Activated T-helper 1 cell treated with Interleukin-2 at 50 U/mL for 16 hours (primary cell): Measurements from ENCODE around the gene TRABD.
"Not testable (repeated sequence)": the region's sequence is repeated elsewhere in the genome, so short reads cannot be mapped to it uniquely, and the experiment has no call there.

Experiments used
- DNase-seq: peaks from one replicate; pipeline ENCODE4 v3.0.0-alpha.2; 2020; ENCODE audit warnings: low read depth

The TRABD gene

DNA sequence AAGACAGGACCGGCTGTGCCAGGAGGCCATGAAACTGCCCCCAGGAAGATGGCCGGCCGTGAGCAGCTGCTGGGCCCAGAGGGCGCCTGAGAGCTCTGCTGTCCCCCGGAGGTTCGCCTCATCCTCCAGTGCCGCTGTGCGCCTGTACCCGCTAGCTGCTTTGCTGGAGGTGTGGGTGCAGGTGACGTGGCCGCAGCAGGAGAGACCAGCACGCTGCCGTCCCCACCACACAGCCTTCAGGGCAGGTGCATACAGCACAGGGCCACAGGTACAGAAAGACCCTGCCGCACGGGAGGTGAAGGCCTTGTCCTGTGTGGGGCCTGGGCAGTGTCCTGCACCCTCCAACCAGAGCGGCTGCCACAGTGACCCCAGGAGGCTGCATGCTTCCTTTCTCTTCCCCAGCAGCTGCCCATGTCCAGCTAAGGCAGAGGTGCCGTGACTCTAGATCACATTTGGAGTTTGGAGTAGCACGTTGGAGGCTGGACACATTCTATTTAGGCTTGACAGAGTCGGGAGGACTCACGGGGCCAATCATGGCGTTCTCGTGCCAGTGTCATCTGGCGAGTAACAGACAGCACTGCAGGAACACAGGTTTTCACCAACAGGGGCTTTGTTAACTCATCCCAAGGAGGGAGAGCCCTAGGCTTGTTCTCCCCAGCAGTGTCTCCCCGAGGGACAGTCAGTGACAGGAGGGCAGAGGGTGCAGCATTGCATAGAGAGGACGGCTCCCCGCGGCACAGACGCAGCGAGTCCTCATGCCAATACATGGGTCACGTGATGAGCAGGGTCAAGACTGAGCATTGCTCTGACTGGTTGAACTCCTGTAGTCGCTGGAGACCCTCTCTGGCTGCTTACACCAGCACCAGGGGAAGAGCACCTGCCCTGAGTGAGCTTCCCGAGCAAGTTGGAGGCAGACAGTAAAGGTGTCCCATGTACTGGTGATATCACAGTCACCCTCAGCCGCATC lies 33.9 kb upstream of the TRABD start:
- no peak for DNase-seq

DNA sequence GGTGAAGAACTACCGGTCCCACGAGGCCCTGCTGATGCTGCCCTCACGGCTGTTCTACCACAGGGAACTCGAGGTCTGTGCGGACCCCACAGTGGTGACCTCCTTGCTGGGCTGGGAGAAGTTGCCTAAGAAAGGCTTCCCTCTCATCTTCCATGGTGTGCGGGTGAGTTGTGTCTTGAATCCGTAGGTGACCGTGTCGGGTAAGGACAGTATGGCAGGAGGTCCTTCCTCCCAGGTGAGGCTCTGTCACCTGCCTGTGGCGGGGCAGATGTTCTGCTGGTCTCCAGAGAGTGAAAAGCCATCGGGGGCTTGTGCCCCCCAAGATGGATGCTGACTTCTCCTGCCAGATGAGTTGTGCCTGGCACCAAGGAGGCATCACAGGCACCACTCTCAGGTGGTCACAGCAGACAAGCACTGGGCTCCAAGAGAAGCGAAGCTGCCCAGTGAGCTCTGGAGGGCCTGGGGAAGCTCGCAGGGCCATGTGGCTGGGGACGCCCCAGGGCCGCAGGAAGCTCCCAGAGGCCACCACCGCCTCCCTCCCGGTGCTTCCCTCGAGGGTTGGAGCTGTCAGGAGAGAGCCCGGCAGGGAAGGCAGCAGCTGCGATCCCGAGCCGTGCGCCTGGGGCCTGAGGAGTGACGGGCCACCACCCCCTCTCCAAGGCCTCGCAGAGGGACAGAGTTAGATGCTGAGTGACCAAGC lies 32.5 kb upstream of the TRABD start:
- no peak for DNase-seq

DNA sequence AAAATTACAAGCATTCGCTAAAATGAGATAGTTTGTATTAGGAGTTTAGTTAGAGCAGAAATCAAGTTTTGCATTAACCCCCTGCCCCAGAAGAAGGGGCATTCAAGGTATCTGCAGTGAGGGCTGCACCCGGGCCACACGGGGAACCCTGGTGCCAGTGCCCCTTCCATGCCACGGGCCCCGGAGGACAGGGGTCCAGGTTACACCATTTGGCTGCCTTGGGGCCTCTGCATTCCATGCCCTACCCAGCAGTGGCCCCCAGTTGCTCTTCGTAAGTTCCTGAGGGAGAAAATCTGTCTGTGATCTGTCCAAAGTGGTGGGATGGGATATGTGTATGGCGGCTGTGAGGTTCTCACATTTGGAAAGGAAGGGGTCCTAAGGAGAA lies 32.0 kb upstream of the TRABD start:
- no peak for DNase-seq

DNA sequence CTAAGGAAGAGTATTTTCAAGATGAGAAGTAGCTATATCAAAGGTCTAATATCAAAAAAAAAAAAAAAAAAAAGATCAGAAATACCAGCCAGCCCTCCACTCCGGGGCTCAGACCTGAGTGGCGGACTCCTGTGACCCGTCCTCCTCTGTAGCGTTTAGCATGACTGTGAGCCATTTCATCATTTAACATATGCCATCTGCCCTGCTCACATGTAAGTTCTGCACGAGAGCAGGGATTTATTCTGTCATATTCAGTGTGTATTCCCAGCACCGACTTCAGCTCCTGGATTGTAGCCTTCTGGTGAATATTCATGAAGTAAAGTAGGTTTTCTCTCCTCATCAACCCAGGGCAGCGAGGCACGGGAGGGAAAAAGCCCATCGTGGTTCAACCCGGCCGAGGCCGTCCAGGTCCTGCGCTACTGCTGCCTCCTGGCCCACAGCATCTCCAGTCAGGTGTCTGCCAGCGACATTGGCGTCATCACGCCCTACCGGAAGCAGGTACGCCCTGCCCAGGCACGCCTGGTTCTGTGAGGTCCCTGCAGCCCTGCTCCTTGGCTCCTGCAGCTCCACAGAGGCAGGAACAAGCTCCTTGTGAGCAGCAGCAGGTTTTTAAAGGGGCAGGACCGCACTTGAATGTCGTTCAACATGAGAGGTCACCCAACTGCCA lies 27.9 kb upstream of the TRABD start:
- DNase-seq = no peak

DNA sequence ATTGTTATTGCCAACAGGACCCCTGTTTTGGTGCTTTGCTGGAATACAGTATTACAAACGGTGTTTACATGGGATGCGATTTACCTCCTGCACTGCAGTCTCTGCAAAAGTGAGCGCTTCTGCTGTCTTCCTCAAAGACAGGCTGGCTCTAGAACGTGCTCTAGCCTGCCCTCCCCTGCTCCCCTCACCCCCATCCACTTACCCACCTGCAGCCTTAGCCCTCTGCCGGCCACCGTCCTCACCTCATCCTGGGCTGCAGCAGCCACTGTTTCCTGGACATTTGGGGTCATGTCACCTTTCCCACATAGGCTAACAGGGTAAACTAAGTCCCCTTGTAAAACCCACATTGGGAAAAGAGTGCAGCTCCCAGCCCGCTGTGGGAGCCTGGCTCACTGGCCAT lies 24.8 kb upstream of the TRABD start:
- no peak for DNase-seq

DNA sequence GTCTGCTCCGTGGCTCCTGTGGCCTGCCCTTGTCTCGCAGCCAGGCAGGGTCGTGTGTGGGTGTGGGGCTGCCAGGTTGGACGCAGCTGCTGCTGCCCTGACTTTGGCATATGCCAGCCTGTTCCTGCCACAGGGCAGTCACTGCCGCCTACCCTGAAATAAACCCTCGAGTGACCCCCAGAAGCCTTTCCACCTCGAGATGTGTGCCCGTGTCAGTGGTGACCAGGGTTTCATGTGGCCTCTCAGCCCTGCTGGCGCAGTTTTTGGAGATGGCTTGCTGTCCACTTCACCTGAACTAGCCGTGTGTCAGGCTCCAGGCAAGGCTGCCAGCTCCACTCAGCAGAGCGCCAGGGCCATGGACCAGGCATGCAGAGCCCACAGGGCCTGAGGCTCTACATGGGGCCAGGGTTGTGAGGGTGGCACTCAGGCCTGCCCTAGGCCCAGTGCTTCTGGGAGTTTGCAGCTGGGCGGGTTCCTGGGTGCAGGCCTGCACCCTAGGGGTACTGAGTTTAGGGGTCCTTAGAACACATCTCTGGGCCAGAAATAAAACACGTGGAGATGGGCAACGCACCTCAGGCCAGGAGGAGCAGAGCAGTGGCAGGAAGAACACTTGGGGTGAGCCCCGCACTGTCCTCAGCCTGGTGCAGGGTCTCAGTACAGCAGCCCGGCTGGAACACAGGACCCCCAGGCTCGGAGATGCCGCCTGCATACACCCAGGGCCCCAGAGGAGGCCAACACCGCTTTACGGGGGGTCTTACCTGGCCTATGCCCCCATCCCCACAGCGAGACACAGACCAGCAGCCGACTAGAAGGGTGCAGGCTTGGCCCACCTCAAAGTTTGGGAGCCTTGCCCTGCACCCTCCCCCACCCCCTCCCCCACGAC lies 24.0 kb upstream of the TRABD start:
- DNase-seq = no peak

DNA sequence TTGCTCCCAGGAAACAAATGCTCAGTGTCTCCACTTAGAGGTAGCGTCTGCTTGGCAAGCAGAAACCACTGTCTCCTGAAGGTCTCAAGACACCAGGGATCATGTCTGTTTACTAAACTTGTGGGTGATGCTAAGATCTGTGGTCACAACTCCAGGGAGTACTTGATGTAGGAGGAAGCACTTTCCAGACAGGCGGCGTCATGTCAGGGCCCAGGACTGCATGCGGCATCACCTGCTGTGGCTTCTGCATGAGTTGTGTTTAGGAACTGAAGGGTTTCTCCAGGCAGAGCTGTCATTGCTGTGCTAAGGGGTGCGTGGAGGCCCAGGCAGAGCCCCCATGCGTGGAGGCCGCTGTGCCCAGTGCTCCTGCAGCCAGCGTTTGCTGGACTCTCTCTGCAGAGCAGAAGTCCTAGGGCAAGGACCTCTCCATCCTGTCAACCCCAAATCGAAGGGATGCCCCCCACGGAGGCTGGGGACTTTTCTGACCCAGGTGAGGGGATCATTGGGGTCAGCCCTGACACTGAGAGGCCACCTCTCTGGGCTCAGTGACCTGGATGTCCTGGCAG lies 23.2 kb upstream of the TRABD start:
- DNase-seq = no peak

DNA sequence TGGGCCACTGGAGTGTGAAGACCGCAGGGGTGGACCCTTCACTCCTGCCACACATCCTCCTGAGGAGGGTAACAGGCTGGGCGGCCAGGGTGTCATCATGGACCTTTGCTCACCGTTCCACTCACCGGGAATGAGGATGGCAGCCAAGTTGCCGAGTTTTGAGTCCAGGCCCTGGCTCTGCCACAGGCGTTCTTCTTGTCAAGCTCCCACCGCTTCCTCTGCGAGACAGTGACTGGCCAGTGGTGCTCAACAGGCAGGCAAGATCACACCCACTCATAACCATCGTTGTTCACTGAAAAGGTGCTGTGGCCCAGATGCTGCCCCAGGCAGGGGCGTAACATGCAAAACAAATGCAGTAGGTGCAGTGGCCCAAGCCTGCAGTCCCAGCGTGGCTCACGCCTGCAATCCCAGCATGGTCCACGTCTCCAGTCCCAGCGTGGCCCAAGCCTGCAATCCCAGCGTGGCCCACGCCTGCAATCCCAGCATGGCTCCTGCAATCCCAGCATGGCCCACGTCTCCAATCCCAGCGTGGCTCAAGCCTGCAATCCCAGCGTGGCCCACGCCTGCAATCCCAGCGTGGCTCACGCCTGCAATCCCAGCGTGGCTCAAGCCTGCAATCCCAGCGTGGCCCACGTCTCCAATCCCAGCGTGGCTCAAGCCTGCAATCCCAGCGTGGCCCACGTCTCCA lies 20.1 kb upstream of the TRABD start:
- DNase-seq = no peak

DNA sequence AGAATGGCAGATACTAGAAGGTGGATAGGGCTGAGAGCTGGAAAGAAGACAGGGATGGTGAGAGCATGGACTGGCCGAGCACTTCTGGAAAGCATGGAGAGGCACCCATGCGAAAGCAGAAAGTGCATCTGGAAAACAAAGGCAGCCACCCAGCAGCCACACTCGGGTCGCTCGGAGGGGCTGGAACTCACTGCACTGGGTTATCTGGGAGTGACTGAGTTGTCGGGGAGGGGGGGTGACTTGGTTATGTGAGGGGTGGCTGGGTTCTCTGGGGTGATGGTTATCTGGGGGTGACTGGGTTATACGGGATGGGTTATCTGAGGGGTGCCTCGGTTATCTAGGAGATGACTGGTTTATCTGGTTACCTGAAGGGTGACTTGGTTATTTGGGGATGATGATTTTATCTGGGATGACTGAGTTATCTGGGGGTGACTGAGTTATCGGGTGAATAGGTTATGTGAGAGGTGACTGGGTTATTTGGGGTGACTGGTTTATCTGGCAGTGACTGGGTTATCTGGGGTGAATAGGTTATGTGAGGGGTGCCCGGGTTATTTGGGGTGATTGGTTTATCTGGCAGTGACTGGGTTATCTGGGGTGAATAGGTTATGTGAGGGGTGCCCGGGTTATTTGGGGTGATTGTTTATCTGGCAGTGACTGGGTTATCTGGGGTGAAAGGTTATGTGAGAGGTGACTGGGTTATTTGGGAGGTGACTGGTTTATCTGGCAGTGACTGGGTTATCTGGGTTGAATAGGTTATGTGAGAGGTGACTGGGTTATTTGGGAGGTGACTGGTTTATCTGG lies 17.8 kb upstream of the TRABD start:
- DNase-seq = no peak

DNA sequence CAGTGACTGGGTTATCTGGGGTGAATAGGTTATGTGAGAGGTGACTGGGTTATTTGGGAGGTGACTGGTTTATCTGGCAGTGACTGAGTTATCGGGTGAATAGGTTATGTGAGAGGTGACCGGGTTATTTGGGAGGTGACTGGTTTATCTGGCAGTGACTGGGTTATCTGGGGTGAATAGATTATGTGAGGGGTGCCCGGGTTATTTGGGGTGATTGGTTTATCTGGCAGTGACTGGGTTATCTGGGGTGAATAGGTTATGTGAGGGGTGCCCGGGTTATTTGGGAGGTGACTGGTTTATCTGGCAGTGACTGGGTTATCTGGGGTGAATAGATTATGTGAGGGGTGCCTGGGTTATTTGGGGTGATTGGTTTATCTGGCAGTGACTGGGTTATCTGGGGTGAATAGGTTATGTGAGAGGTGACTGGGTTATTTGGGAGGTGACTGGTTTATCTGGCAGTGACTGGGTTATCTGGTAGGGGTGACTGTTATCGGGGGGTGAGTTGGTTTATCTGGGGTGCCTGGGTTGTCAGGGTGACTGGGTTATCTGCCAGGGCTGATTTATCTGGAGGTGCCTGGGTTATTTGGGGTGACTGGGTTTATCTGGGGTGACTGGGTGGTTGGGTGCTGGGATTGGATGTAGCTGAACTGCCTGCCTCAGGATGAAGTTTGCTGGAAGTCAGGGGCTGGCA lies 17.1 kb upstream of the TRABD start:
- not testable (repeated sequence) for DNase-seq

DNA sequence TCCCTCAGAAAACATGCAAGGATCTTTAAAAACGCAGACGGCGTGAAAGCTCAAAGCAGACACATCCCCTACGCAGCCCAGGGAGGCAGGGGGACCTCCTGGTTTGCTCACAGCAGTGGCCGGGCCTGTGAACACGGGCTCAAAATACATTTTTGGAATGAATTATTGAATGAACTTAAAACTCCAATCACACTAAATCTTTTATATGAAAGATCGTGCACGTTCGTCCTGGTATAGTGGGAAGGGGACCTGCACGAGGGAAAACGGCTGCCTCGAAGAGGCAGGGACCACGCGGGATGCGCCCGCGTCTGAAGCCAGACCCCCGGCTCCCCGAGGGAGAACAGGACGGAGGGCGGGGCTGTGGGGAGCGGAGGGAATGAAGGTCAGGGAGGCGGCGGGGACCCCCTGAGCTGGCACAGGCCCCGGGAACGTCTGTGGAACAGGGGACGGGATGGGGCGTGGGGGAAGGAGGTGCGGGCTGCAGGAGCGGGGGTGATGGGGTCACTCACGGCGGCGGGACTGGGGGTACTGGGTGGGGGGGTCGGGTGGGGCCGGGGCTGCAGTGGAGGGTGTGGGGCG lies 16.4 kb upstream of the TRABD start:
- no peak for DNase-seq

DNA sequence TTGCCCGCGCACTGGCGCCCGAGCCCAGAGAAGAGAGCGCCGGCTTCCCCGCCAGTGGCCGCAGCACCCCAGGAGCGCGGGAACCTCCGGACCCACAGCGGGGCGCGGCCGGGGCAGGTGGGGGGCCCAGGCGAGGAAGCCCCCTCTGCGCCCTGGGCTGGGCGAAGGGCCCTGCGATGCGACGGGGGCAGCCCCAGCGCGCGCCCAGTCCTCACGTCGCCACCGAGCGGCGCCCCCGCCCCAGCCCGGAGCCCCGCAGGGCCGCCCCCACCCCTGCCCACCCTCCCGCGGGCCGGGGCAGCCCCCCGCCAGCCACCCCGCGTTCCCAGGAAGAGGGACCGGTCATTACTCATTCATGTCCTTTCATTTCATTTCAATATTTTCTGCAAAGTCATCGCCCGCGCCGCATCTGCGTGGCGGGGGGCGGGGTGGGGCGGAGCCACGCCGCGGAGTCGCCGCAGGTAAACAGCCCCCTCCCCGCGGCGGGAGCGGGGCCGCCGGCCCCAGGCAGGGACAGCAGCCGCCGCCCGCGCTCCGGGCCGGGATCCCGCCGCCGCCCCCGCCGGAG lies 15.9 kb upstream of the TRABD start:
- no peak for DNase-seq

DNA sequence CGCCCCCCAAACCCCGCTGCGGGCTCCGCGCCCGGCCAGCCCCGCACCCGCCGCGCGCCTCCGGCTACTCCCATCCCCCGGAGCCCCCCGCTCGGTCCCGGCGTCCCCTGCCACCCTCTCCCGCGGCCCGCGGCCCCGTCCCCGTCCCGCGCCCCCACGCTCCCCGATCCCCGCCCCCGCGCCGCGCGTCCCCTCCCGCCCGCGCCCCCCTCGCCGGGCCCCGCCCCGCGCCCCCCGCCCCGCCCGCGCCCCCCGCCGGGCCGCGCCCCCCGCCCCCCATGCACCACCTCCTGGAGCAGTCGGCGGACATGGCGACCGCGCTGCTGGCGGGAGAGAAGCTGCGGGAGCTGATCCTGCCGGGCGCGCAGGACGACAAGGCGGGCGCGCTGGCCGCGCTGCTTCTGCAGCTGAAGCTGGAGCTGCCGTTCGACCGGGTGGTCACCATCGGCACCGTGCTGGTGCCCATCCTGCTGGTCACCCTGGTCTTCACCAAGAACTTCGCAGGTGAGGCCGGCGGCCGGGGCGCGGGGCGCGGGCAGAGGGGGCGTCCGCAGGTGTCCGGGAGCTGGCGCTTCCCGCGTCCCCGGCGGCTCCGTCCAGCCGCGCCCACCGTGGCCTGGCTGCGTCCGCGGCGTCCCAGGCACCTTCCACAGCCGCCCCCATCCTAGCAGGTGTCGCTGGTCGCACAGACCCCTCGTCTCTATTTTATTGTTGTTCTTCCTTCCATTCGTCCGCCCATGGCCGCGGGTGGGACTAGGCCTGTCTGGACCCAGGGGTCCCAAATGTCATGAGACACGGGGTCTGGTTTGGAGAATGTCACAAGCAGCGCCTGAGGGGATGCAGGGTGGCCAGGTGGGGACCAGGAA lies 15.0 kb upstream of the TRABD start, which contains the start of gene PANX2:
Gene PANX2, plus strand, starts transcription at position 279 of the 866 bp plus-strand sequence. Its CDS starts 0 bp downstream, at position 279.
- DNase-seq = no peak

DNA sequence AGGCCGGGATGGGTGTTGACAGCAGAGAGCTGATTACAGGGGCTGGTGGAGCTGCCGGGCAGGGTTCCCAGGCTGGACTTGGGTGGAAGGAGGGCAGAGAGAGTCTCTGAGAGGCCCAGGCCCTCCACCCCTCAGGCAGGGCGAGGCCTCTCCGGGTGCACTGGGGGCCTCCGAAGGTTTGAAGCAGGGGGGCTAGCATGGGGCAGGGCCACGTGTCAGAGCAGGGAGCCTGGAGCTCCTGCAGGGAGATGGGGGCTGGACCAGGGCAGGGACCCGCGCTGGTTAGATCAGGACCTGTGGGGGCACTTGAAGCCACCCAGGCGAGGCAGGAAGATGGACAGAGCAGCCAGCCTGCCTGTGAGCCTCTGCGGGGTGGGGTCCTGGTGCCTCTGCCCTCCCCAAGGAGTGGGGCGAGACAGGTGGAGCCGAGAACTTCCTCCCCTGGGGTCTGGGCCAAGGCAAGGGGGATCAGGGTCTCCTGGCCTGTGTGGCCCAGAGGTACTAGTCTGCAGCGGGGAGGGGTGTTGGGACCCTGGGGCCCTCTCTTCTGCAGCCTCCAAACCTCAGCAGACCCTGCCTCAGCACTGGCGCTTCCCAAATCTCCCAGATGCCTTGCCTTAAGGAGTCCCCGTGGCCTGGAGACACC lies 14.3 kb upstream of the TRABD start:
- DNase-seq = no peak

DNA sequence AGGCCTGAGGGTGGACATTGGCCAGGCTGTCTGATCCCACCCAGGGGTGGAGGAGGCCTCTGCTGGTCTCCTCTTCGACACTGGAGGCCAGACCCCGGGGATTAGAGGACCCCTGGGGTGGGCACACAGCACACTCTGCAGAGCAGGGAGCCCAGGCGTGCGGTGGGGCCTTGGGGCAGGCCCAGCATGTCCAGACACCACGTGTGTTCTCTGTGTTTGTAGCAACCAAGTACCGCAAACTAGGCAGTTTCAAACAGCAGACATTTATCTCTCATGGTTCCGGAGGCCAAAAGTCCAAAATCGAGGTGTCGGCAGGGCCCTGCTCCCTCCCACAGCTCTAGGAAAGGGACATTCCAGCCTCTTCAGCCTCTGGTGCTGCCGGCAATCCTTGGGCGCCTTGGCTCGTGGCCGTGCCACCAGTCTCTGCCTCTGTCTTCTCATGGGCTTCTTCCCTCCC lies 13.7 kb upstream of the TRABD start:
- no peak for DNase-seq

DNA sequence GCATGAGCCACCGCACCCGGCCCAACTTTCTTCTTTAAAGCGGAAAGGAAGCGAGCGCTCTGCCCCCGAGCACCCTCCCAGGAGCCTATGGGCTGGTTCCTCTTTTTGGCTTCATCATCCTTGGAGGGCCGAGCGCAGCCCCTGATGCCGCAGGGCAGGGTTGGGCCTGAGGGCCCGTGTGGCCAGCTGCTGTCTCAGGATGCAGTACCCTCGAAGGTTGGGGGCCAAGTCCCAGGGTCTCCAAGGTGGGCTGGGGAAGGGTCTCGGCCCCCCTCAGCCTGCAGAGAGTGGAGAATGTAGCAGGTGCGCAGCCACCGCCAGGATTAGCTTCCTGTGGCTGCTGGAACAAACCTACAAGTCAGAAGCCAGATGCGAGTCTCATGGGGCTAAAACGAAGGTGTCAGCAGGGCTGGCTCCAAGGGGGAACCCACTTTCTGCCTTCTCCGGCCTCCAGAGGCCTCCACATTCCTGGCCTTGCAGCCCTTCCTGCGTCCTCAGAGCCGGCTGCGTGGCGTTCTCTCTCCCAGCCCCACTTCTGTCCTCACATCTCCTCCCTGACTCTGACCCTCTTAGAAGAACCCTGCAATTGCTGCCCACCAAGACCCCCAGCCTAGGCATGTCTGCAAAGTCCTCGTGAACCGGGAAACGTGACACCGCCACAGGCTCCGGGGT lies 12.3 kb upstream of the TRABD start:
- DNase-seq = no peak
